Dendritic cell treated with granulocyte-macrophage colony-stimulating factor and Interleukin-4, amounts not matched to agents 40 ng/mL and 50 ng/mL, for 4 days (primary cell): ENCODE measurements around the gene SLC35F4.
"Not testable (repeated sequence)": the region's sequence is repeated elsewhere in the genome, so short reads cannot be mapped to it uniquely, and the experiment has no call there.

ENCODE experiments used
- H3K27ac Mint-ChIP-seq: one replicate; pipeline ENCODE4 v1.8.0; 2022; ENCODE audit warnings: mild to moderate bottlenecking, mixed read lengths
- H3K27me3 Mint-ChIP-seq: one replicate; pipeline ENCODE4 v1.8.0; 2022; ENCODE audit warnings: mild to moderate bottlenecking, mixed read lengths
- H3K36me3 Mint-ChIP-seq: one replicate; pipeline ENCODE4 v1.8.0; 2022; ENCODE audit warnings: low read depth, mixed read lengths
- H3K4me1 Mint-ChIP-seq: one replicate; pipeline ENCODE4 v1.8.0; 2022; ENCODE audit warnings: low read depth, mixed read lengths
- H3K4me3 Mint-ChIP-seq: one replicate; pipeline ENCODE4 v1.8.0; 2022; ENCODE audit warnings: mild to moderate bottlenecking, moderate library complexity, mixed read lengths
- H3K9me3 Mint-ChIP-seq: one replicate; pipeline ENCODE4 v1.8.0; 2022; ENCODE audit warnings: mixed read lengths
- intact Hi-C: fragments of 100-400 bp; cut with micrococcal nuclease; formaldehyde crosslinking; loops from one replicate; pipeline ENCODE4 v1.15.0; 2022

SLC35F4 gene

DNA sequence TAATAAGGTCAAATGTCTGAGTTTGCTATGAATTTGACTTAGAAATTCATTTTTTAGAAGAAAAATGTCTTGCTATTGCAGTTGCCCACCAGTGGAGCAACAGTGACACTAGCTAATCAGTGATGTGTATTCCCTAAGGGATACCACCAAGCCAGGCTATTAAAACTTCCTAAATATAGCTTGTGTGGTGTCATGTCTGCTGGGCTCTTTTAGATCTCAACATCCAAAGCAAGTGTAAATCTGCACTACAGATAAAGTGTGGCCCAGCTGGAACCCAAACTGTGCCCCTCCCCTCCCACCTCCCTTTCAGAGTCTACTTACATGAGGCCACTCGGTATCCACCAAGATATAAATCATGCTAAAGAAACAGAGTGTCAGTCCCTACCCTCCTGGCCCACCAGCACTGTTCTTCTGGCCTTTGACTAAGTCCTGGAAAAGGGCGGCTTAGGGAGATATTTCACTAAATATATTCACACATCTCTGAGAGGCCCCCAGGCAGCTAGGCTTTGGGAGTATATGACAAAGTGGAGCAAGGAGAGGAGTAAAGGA, 53.8 kb downstream of the SLC35F4 start:
- H3K27ac Mint-ChIP-seq: no peak overlapping the region
- no peaks in the 10 kb centered on the region for H3K27me3 Mint-ChIP-seq
- no peaks in the 10 kb centered on the region for H3K4me1 Mint-ChIP-seq
- H3K9me3 Mint-ChIP-seq: no peaks in the 10 kb centered on the region
- no peaks in the 10 kb centered on the region for H3K36me3 Mint-ChIP-seq
- intact Hi-C loops: no loop called here
- no peak overlapping the region for H3K4me3 Mint-ChIP-seq

DNA sequence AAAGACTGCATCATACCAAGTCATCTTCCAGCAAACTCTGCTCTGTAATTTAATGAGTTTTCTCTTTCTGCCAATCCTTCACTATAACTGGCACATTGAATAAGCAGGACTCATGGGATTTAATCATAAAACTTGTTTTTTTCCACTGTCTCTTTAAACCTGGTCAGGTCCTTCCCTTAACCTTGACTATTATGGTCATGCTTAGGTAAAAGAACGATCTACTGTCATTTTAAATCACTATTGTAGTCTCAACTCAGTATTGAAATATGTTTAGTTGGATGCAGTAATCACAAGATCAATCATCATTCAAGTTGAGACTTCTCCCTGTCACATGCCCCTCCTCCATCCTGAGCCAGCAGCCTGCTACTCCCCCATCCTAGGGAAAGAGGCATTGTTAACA, 56.1 kb downstream of the SLC35F4 start:
- Mint-ChIP-seq H3K4me3 (no peak overlapping the region), H3K27me3 (no peaks in the 10 kb centered on the region), H3K36me3 (no peaks in the 10 kb centered on the region), H3K4me1 (no peaks in the 10 kb centered on the region), H3K9me3 (no peaks in the 10 kb centered on the region), H3K27ac (no peak overlapping the region)
- intact Hi-C loops: no loop called here

DNA sequence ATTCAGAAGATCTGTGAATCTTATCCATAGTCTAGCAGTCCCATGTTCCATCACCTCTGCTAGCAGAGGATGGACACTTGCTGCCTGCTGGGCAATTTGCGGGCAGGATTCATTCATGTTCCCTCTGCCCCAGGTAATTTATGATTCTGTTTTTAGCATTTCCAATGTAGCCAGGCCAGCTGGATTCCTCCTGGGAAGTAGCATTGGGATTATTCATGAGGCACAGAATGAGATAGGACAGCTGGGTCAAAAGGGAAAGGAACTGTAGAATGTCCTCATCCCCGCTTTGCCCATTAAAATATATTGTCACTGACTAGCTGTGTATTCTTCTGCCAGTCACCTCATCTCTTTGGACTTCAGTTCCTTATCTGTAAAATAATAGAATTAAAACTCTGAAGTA, 68.7 kb downstream of the SLC35F4 start:
- no peaks in the 10 kb centered on the region for H3K36me3 Mint-ChIP-seq
- peaks cover 28% of the 10 kb centered on the region for H3K9me3 Mint-ChIP-seq
- no peak overlapping the region for H3K27ac Mint-ChIP-seq
- H3K4me3 Mint-ChIP-seq: no peak overlapping the region
- no peaks in the 10 kb centered on the region for H3K4me1 Mint-ChIP-seq
- intact Hi-C loops: no loop called here
- H3K27me3 Mint-ChIP-seq: no peaks in the 10 kb centered on the region

DNA sequence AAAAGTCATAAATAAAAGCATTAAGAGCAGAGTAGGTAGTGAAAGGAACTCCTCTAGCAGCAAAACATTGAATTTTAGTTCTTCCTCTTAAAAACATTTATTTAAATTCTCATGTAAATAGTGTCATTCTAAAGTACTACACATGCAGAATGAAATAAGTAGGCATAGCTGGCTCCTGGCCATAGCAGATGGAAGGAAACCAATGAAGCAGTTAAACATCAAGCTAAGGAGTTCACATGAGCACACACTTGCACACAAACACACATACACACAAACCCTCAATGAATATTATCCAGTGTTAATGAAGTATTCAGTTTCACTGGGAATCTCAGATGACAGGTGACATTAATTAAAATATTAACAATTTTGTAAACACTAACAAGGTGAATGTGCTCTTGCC, 69.3 kb downstream of the SLC35F4 start:
- intact Hi-C loops: no loop called here
- peaks cover 28% of the 10 kb centered on the region for H3K9me3 Mint-ChIP-seq
- no peaks in the 10 kb centered on the region for H3K27me3 Mint-ChIP-seq
- no peak overlapping the region for H3K4me3 Mint-ChIP-seq
- no peaks in the 10 kb centered on the region for H3K4me1 Mint-ChIP-seq
- no peak overlapping the region for H3K27ac Mint-ChIP-seq
- no peaks in the 10 kb centered on the region for H3K36me3 Mint-ChIP-seq

DNA sequence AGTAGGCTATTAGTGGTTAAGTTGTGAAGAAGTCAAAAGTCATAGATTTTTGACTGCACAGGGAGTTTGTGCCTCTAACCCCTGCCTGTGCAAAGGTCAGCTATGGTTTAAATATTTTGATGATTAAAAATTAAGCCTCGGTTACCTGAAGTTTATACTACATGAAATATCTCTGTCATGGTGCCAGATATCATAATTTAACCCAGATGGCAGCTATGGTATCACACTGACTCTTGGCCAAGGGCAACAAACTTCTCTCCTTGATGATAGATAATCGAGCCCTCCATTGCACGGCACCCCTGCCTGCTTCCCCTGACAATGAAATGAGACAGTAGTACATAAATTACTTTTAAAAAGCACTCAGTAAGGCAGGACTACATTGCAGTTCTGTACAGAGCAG, 80.8 kb downstream of the SLC35F4 start:
- Mint-ChIP-seq H3K4me1 (no peaks in the 10 kb centered on the region), H3K36me3 (no peaks in the 10 kb centered on the region), H3K9me3 (peaks cover 82% of the 10 kb centered on the region), H3K4me3 (no peak overlapping the region), H3K27ac (no peak overlapping the region), H3K27me3 (no peaks in the 10 kb centered on the region)
- intact Hi-C loops: no loop called here

DNA sequence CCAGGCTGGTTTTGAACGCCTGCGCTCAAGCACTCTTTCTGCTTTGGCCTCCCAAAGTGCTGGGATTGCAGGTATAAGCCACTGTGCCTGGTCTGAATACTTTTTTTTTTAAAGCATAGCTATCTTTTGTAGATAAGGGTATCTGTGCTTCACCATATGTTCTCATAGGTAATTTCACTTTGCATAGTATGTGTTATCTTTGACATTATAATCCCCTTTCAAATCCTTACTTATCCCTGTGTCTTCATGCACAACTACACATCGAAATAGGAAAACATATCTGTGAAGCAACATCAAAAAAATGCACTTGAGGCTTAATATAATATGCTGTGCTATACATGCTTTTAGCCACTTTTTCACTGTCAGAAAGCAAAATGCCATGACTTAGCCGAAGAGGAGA, 94.1 kb downstream of the SLC35F4 start:
- H3K4me1 Mint-ChIP-seq: no peaks in the 10 kb centered on the region
- no peak overlapping the region for H3K4me3 Mint-ChIP-seq
- H3K36me3 Mint-ChIP-seq: no peaks in the 10 kb centered on the region
- H3K27ac Mint-ChIP-seq: no peak overlapping the region
- intact Hi-C loops: no loop called here
- H3K27me3 Mint-ChIP-seq: no peaks in the 10 kb centered on the region
- H3K9me3 Mint-ChIP-seq: peaks cover 30% of the 10 kb centered on the region

DNA sequence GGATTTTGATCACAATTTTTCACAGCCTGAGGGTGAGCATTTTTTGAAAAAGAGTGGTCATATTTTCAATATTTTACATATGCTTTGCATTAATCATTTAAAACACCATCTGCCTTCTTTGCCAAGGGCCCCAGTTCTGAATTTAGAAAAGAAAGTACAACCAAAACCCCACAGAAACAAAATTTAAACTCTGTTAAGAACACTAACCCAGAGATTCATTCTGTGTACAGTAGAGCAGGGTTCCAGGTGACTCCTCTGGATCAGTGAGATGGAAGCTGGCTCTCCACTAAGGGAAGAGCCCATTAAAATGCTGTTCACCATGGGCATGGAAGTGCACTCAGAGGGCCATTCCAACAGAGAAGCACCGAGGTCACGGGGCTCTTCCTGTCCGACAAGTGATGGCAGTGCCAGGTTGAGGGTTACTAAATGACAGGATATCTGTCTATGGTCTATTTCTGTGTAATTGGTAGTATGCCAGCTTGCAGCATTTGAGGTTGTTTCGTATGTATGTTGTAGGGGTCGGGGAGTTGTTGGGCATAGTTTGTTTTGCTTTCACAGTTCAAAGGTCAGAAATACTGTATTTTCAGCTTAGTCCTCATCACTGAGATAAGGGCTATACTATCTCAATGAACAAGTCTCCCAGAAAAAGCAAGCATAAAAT, 95.9 kb downstream of the SLC35F4 start:
- H3K4me3 Mint-ChIP-seq: no peak overlapping the region
- intact Hi-C loops: no loop called here
- no peaks in the 10 kb centered on the region for H3K36me3 Mint-ChIP-seq
- H3K9me3 Mint-ChIP-seq: peaks cover 15% of the 10 kb centered on the region
- H3K27me3 Mint-ChIP-seq: no peaks in the 10 kb centered on the region
- H3K27ac Mint-ChIP-seq: no peak overlapping the region
- no peaks in the 10 kb centered on the region for H3K4me1 Mint-ChIP-seq

DNA sequence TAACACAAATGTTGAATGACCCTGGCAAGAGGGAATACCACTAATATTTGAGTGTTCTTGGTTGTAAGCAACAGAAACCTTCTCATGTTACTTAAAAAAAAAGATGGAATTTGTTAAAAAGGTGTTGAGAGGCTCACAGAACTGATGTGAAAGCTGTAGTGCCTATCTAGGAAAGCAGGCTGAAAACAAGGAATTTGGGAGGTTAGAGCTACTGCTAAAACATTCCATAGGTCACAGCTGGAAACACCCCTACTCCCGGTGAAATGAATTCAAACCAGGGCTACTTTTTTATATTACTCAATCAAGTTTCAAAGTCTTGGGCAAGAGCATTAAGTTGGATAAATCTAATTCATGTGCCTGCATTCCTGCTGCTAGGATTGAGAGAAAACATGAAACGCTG, 104.1 kb downstream of the SLC35F4 start:
- no peaks in the 10 kb centered on the region for H3K27me3 Mint-ChIP-seq
- no peak overlapping the region for H3K4me3 Mint-ChIP-seq
- no peaks in the 10 kb centered on the region for H3K4me1 Mint-ChIP-seq
- peaks cover 8% of the 10 kb centered on the region for H3K9me3 Mint-ChIP-seq
- H3K36me3 Mint-ChIP-seq: no peaks in the 10 kb centered on the region
- intact Hi-C loops: no loop called here
- H3K27ac Mint-ChIP-seq: no peak overlapping the region

DNA sequence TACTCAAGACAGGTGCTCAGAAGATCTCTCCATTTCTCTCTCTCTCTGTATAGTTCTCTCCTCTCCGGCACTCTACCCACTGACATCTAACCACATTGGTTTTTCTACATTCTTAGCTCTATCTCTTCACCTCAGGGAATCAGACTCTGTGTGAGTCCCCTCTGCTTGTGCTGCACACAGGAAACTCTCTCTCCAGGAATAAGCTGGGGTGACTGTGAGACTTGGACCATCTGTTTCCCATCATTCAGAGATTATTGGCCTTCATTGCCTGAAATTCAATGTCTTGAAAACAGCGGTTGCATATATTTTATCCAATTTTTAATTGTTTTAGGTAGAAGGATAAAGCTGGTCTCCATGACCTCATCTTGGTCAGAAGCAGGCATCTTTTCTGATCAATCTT, 105.0 kb downstream of the SLC35F4 start:
- no peaks in the 10 kb centered on the region for H3K36me3 Mint-ChIP-seq

DNA sequence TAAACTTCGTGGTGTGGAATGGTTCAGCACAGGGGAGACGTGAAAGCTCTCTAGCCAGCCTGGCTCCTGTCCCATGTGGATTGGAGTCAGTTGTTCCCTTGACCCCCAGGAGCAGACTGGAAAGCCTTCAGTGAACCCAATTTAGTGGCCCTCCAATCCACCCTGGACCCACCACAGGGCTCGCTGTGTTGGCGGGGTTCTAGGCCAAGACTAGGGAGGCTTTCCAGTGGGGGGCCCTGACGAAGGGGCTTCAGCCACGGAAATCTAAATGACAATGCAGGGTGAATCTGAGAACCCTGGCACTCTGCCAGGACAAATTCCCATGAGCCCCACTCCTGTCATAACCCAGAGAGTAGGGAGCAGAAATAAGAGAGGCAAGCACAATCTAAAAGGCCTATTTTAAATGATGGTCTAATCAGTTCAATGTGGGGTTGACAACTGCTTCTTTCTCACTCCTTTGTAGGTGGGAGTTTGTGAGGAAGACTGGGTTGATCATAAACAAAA, 110.8 kb downstream of the SLC35F4 start:
- no peak overlapping the region for H3K4me3 Mint-ChIP-seq
- H3K9me3 Mint-ChIP-seq: no peaks in the 10 kb centered on the region
- intact Hi-C loops: no loop called here
- no peaks in the 10 kb centered on the region for H3K27me3 Mint-ChIP-seq
- H3K27ac Mint-ChIP-seq: no peak overlapping the region
- no peaks in the 10 kb centered on the region for H3K4me1 Mint-ChIP-seq
- H3K36me3 Mint-ChIP-seq: no peaks in the 10 kb centered on the region

More for the DNA sequence above, 105.0 kb downstream of the SLC35F4 start:
- peaks cover 8% of the 10 kb centered on the region for H3K9me3 Mint-ChIP-seq
- H3K27me3 Mint-ChIP-seq: no peaks in the 10 kb centered on the region
- intact Hi-C loops: no loop called here
- no peaks in the 10 kb centered on the region for H3K4me1 Mint-ChIP-seq
- no peak overlapping the region for H3K27ac Mint-ChIP-seq
- H3K4me3 Mint-ChIP-seq: no peak overlapping the region

DNA sequence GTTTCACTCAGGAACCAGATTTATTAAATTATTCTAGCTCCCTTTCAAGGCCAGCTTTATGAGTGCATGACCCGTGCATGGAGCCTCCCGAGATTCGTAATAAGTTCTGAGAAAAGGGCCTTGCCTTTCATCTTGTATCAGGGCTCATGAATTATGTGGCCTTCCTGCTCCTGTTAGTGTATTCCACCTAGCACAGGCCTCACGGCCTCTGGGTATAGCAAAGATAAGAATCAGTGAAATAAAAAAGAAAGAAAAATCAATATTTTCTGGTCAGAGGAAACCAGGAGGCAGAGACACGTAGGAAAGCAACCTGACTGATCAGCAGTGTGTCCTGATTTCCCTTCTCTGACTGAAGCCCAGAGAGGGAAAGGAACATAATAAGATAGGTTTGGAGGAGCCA, 111.4 kb downstream of the SLC35F4 start:
- no peaks in the 10 kb centered on the region for H3K4me1 Mint-ChIP-seq
- H3K36me3 Mint-ChIP-seq: no peaks in the 10 kb centered on the region
- H3K4me3 Mint-ChIP-seq: no peak overlapping the region
- H3K27me3 Mint-ChIP-seq: no peaks in the 10 kb centered on the region
- no peaks in the 10 kb centered on the region for H3K9me3 Mint-ChIP-seq
- intact Hi-C loops: no loop called here
- no peak overlapping the region for H3K27ac Mint-ChIP-seq

DNA sequence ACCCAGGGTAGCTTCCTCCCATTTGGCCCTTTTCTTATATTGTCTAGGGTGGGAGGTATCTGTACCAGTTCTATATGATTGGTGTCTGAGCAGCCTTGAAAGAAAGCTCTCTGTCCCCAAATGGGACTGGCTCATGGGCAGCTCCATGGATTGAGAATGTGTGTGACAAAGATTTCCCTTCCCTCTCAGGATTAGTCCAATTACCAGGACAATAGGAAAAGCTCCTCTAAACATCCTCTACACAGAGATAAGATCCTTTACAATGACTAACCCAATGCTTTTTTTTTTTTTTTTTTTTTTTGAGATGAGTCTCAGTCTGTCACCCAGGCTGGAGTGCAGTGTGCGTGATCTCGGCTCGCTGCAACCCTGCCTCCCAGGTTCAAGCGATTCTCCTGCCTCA, 112.1 kb downstream of the SLC35F4 start:
- no peaks in the 10 kb centered on the region for H3K9me3 Mint-ChIP-seq
- intact Hi-C loops: no loop called here
- no peaks in the 10 kb centered on the region for H3K27me3 Mint-ChIP-seq
- H3K4me1 Mint-ChIP-seq: no peaks in the 10 kb centered on the region
- H3K27ac Mint-ChIP-seq: no peak overlapping the region
- H3K36me3 Mint-ChIP-seq: no peaks in the 10 kb centered on the region
- no peak overlapping the region for H3K4me3 Mint-ChIP-seq

DNA sequence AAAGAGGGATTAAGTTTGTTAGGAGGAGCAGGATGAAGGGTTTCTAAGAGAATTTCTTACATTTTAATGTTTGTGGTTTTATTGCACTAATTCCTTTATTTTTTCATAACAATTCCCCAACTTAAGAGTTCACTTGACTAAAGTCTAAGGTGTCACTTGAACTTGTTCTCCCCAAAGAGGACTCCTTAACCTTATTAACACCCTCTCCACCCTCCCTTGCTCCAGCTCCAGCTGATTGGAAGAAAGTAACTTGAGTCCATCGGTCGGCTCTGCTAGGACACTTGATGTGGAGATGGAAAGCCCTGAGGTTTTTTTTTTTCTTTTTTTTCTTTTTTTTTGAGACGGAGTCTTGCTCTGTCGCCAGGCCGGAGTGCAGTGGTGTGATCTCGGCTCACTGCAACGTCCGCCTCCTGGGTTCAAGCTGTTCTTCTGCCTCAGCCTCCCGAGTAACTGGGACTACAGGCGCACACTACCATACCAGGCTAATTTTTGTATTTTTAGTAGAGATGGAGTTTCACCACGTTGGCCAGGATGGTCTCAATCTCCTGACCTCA, 113.7 kb downstream of the SLC35F4 start:
- H3K9me3 Mint-ChIP-seq, H3K27me3 Mint-ChIP-seq, intact Hi-C loops, H3K4me3 Mint-ChIP-seq, H3K27ac Mint-ChIP-seq, H3K4me1 Mint-ChIP-seq, H3K36me3 Mint-ChIP-seq: not testable (repeated sequence)

DNA sequence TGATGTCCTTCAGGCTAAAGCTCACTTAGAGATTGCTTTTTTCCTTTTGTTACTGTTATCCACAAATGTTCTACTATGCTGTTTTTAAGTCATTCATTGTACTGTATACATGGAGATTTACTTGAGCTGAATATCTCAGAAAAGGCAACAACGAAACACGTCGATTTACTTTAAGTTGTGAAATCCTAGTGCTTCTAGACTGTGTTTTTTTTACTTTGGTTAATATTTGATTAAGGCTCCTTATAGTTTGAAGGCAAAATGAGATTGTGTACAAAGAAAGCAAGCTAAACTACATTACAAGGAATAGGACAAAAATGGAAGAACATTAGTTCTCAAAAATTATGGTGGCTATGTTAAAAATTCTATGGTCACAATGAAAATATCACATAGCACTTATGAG, 114.5 kb downstream of the SLC35F4 start:
- no peak overlapping the region for H3K27ac Mint-ChIP-seq
- H3K4me3 Mint-ChIP-seq: no peak overlapping the region
- no peaks in the 10 kb centered on the region for H3K9me3 Mint-ChIP-seq

DNA sequence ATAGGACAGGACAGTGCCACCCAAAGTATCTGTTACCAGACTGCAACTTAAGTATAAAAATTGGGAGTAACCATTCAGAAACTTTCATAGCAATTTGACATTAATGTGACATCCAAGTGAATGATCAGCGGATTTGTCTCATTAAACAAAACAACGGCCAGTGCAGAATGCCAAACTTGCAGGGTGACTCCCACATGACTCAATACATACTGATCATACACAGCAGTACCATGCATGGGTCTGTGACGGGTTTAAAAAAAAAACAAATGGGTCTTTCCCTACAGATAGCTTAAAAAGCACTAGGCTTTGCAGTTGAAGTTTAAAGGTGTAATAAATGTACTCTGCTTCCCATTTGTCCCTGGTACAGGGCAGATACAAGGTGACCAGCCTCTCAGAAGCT, 116.6 kb downstream of the SLC35F4 start:
- Mint-ChIP-seq H3K4me3 (no peak overlapping the region), H3K36me3 (no peaks in the 10 kb centered on the region), H3K27me3 (no peaks in the 10 kb centered on the region), H3K9me3 (no peaks in the 10 kb centered on the region), H3K4me1 (no peaks in the 10 kb centered on the region), H3K27ac (no peak overlapping the region)
- intact Hi-C loops: no loop called here

More for the DNA sequence above, 114.5 kb downstream of the SLC35F4 start:
- no peaks in the 10 kb centered on the region for H3K36me3 Mint-ChIP-seq
- H3K4me1 Mint-ChIP-seq: no peaks in the 10 kb centered on the region
- no peaks in the 10 kb centered on the region for H3K27me3 Mint-ChIP-seq
- intact Hi-C loops: no loop called here
